ENCODE data around the gene ETV1.

GRCh38 chr7:13845601-13846000 is 143.9 kb downstream of the ETV1 start:
- no peak for TF ChIP-seq CTCF (IDR thresholded peaks at IDR 0.05; ENCODE audit: poor library complexity)
- no peak for TF ChIP-seq EZH2 (IDR thresholded peaks at IDR 0.05; ENCODE audit: borderline replicate concordance)

Measured in hepatocyte (in vitro differentiated cells).